Measurements from ENCODE around the gene OSCP1.

The OSCP1 gene

GRCh38 chr1:36443297-36443696, 7.0 kb downstream of the OSCP1 start:
- no peak for DNase-seq

- no peak for DNase-seq
Observed at GRCh38 chr1:36442337-36442736, 7.9 kb downstream of the OSCP1 start.

- DNase-seq, result no peak
Observed at GRCh38 chr1:36440646-36441045, 9.6 kb downstream of the OSCP1 start.

- DNase-seq, result no peak
Observed at GRCh38 chr1:36440044-36440443, 10.2 kb downstream of the OSCP1 start.

GRCh38 chr1:36438715-36439114, 11.5 kb downstream of the OSCP1 start:
- DNase-seq, result no peak

- peak; percentile 83 for DNase-seq
Observed at GRCh38 chr1:36436821-36437220, 13.4 kb downstream of the OSCP1 start.

GRCh38 chr1:36433102-36433501, 17.1 kb downstream of the OSCP1 start:
- no peak for DNase-seq

- DNase-seq, result no peak
Observed at GRCh38 chr1:36432616-36433015, 17.6 kb downstream of the OSCP1 start.

GRCh38 chr1:36425791-36426190, 24.5 kb downstream of the OSCP1 start:
- no peak for DNase-seq

- no peak for DNase-seq
Observed at GRCh38 chr1:36421649-36422048, 28.6 kb downstream of the OSCP1 start.

- DNase-seq, result peak; percentile 69
Observed at GRCh38 chr1:36420836-36421317, 29.4 kb downstream of the OSCP1 start.

GRCh38 chr1:36420409-36420808, 29.8 kb downstream of the OSCP1 start:
- no peak for DNase-seq

GRCh38 chr1:36419569-36419968, 30.7 kb downstream of the OSCP1 start:
- DNase-seq, result no peak

GRCh38 chr1:36419140-36419539, 31.1 kb downstream of the OSCP1 start:
- no peak for DNase-seq

GRCh38 chr1:36417931-36418330, 32.3 kb downstream of the OSCP1 start:
- no peak for DNase-seq

GRCh38 chr1:36415661-36416326, 34.5 kb downstream of the OSCP1 start:
- DNase-seq, result no peak

- no peak for DNase-seq
Observed at GRCh38 chr1:36414384-36414783, 35.9 kb downstream of the OSCP1 start.

- DNase-seq, result peak; percentile 89
Observed at GRCh38 chr1:36411674-36412648, 38.3 kb downstream of the OSCP1 start.

GRCh38 chr1:36408479-36408878, 41.8 kb downstream of the OSCP1 start:
- no peak for DNase-seq

- DNase-seq, result no peak
Observed at GRCh38 chr1:36406440-36406839, 43.8 kb downstream of the OSCP1 start.

- no peak for DNase-seq
Observed at GRCh38 chr1:36402504-36402890, 47.8 kb downstream of the OSCP1 start.

GRCh38 chr1:36401602-36402503, 48.4 kb downstream of the OSCP1 start:
- DNase-seq, result no peak
